AG04450 (cell line): ENCODE data around the gene ARL3. TPM values are rescaled to one million over a fixed set of nuclear protein-coding genes. Genes with fewer than 3 reads are reported as not detected.
A peak's percentile ranks its signal among the peaks of the same experiment; 100 is the strongest.

Experiments used
- CTCF ChIA-PET: fragments of 300-600, 350-600 bp; formaldehyde crosslinking; extraction: SDS; loops from one replicate; lab custom pipeline; 2022; ENCODE audit warnings: antibody characterized with exemption, inconsistent platforms; lab: Charles Lee
- POLR2A ChIA-PET: fragments of 350-600 bp; formaldehyde crosslinking; extraction: SDS; loops from one replicate; lab custom pipeline; 2021; ENCODE audit warnings: antibody characterized with exemption, inconsistent platforms; lab: Yijun Ruan, JAX
- DNase-seq: peaks from one replicate; pipeline ENCODE4 v3.0.0-alpha.2; 2011; ENCODE audit warnings: low read depth, low spot score
- H3K27ac ChIP-seq: one replicate; pipeline ENCODE4 v1.5.1; 2012; ENCODE audit warnings: low read depth, low read length, control low read depth
- H3K27me3 ChIP-seq: one replicate; pipeline ENCODE4 v1.6.0; 2012; ENCODE audit warnings: low read length; ENCODE audit not compliant: control insufficient read depth, insufficient read depth
- H3K4me3 ChIP-seq: 2 replicates; pipeline ENCODE4 v1.5.1; 2011; ENCODE audit warnings: mild to moderate bottlenecking, low read depth, low read length, control low read depth
- H3K9me3 ChIP-seq: 2 replicates; pipeline ENCODE4 v1.5.1; 2012; ENCODE audit warnings: low read length; ENCODE audit not compliant: control insufficient read depth, insufficient read depth
- CTCF ChIP-seq: IDR thresholded peaks from 2 replicates; pipeline ENCODE4 v1.5.1; 2011; ENCODE audit warnings: low read depth, low read length, control low read depth, inconsistent platforms
- polyA minus RNA-seq: library from RNA; depleted of rRNA, polyadenylated mRNA; stranded (reverse); fragments of >200 nt; gene quantifications from 2 replicates; pipeline ENCODE4 v1.2.3, GENCODE V29; 2011; rRNA and poly(A)+ RNA removed
- polyA plus RNA-seq: library from polyadenylated mRNA; depleted of rRNA; stranded (reverse); fragments of >200 nt; gene quantifications from 2 replicates; pipeline ENCODE4 v1.2.3, GENCODE V29; 2011; rRNA removed

ARL3 gene
- polyA plus RNA-seq: 16.5 and 19.2 TPM in 2 replicates
- 4.9 and 6.3 TPM in 2 replicates for polyA minus RNA-seq

- Histone ChIP-seq H3K4me3 (peak within 1 kb of the TSS; percentile 93), H3K9me3 (peaks cover 3% of the 10 kb centered on the region; the same call in 1 of the 2 replicates), H3K27me3 (no peaks in the 10 kb centered on the region), H3K27ac (peak within 1 kb of the TSS; percentile 70)
- POLR2A ChIA-PET: interaction anchor here (0.7 to 5.7 kb wide), 12 partner anchors 12 to 141 kb away, joined by 3 to 71 read pairs (median 4); partner anchors contain the start of gene WBP1L
- CTCF ChIA-PET: interaction anchor here (0.6 to 4.6 kb wide), 5 partner anchors 22 to 789 kb away, joined by 3 to 28 read pairs (median 5); no protein-coding TSS in a partner anchor
- peak; percentile 96 for DNase-seq
- peak; percentile 54; the same call in 1 of the 2 replicates for TF ChIP-seq CTCF
Observed at GRCh38 chr10:102713814-102714620, at the start of gene ARL3. ARL3 (minus strand) TSS chr10:102714397; CDS start chr10:102714275, 122 bp downstream.

GRCh38 chr10:102763037-102763607 is 48.9 kb upstream of the ARL3 start:
- no peaks in the 10 kb centered on the region for H3K27me3 ChIP-seq
- ChIA-PET POLR2A (interaction anchor here (0.7 kb wide), 2 partner anchors 649 to 1314 kb away, joined by 5 read pairs; no protein-coding TSS in a partner anchor), CTCF (interaction anchor here (3.1 kb wide), 1 partner anchor 10 kb away, joined by 27 read pairs; no protein-coding TSS in a partner anchor)
- DNase-seq: no peak
- no peak overlapping the region for H3K4me3 ChIP-seq
- no peaks in the 10 kb centered on the region for H3K9me3 ChIP-seq
- no peak overlapping the region for H3K27ac ChIP-seq
- TF ChIP-seq CTCF: no peak

GRCh38 chr10:102762401-102763015 is 48.3 kb upstream of the ARL3 start:
- Histone ChIP-seq H3K27ac (no peak overlapping the region), H3K9me3 (no peaks in the 10 kb centered on the region), H3K4me3 (no peak overlapping the region), H3K27me3 (no peaks in the 10 kb centered on the region)
- CTCF ChIA-PET: interaction anchor here (3.1 kb wide), 1 partner anchor 9 kb away, joined by 27 read pairs; no protein-coding TSS in a partner anchor
- no peak for DNase-seq
- POLR2A ChIA-PET: interaction anchor here (0.7 kb wide), 1 partner anchor 648 kb away, joined by 5 read pairs; no protein-coding TSS in a partner anchor
- TF ChIP-seq CTCF: no peak

- TF ChIP-seq CTCF: no peak
- H3K9me3 ChIP-seq: no peaks in the 10 kb centered on the region
- DNase-seq: no peak
- H3K27me3 ChIP-seq: no peaks in the 10 kb centered on the region
- no peak overlapping the region for H3K4me3 ChIP-seq
- ChIA-PET CTCF (interaction anchor here (0.7 to 3.1 kb wide), 2 partner anchors 8 to 9 kb away, joined by 4 to 27 read pairs; no protein-coding TSS in a partner anchor), POLR2A (no interaction called here)
- no peak overlapping the region for H3K27ac ChIP-seq
Observed at GRCh38 chr10:102761981-102762380, 47.8 kb upstream of the ARL3 start.
